AG10803 (cell line): ENCODE measurements around the gene SAMD4A.

Experiments used
- DNase-seq: peaks from one replicate; pipeline ENCODE4 v3.0.0; 2010; ENCODE audit warnings: low read depth
- H3K4me3 ChIP-seq: 2 replicates; pipeline ENCODE4 v1.5.1; 2011; ENCODE audit warnings: mild to moderate bottlenecking, low read length, control low read depth
- CTCF ChIP-seq: conservative IDR thresholded peaks from 2 replicates; pipeline ENCODE4 v1.5.1; 2011; ENCODE audit warnings: mild to moderate bottlenecking, low read length, control low read depth, inconsistent platforms

SAMD4A gene

GRCh38 chr14:54566410-54567223, at the start of gene SAMD4A:
Gene SAMD4A (plus strand): TSS chr14:54567128. CDS start chr14:54567917, 789 bp downstream.
- H3K4me3 ChIP-seq, result peak within 1 kb of the TSS; percentile 83
- TF ChIP-seq CTCF, result peak; percentile 44
- DNase-seq, result peak; percentile 89

- no peak for TF ChIP-seq CTCF
- no peak overlapping the region for H3K4me3 ChIP-seq
- no peak for DNase-seq
Observed at GRCh38 chr14:54524410-54524809, 42.5 kb upstream of the SAMD4A start.

- no peak for TF ChIP-seq CTCF
- no peak for DNase-seq
- H3K4me3 ChIP-seq, result no peak overlapping the region
Observed at GRCh38 chr14:54528973-54529372, 38.0 kb upstream of the SAMD4A start.

GRCh38 chr14:54529811-54530210, 37.1 kb upstream of the SAMD4A start:
- no peak for TF ChIP-seq CTCF
- H3K4me3 ChIP-seq, result no peak overlapping the region
- peak; percentile 58 for DNase-seq

GRCh38 chr14:54532111-54533012, 34.6 kb upstream of the SAMD4A start:
- H3K4me3 ChIP-seq, result no peak overlapping the region
- no peak for TF ChIP-seq CTCF
- no peak for DNase-seq

GRCh38 chr14:54533100-54533499, 33.8 kb upstream of the SAMD4A start:
- DNase-seq, result no peak
- H3K4me3 ChIP-seq, result no peak overlapping the region
- no peak for TF ChIP-seq CTCF
